Measurements from ENCODE around the gene DIO3.
"Not testable (repeated sequence)": the region's sequence is repeated elsewhere in the genome, so short reads cannot be mapped to it uniquely, and the experiment has no call there.

- not testable (repeated sequence) for TF ChIP-seq CTCF (IDR thresholded peaks at IDR 0.05); ZFX (IDR thresholded peaks at IDR 0.05; ENCODE audit: borderline replicate concordance)
Observed at GRCh38 chr14:101572526-101572925, 11.2 kb downstream of the DIO3 start.
